ENCODE measurements around the gene ABAT.

DNA sequence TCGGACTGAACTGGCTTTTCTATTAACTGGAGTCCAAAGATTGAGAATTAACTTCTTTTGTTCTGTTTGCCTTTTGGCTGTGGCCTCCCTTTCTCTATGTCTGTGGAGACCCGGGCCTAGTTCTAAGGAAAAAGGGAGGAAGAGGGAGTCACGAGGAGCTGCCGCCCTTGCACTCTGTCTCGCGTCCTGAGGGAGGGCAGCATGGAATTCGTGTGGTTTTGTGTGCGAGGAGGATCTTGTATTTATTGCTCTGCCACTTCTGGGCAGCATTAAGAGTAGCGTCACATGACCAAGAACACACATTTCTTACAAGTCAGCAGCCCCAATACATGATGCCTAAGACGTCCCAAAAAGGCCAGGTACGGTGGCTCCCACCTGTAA is 29.3 kb upstream of the ABAT start:
- TF ChIP-seq POLR2AphosphoS5 (IDR thresholded peaks at IDR 0.05; ENCODE audit: low read depth, low read length) (no peak), TAF1 (IDR thresholded peaks at IDR 0.05; ENCODE audit: borderline replicate concordance, insufficient read depth, low read length) (no peak), SIN3A (IDR thresholded peaks at IDR 0.05; ENCODE audit: borderline replicate concordance, insufficient read depth, low read length) (no peak)
- TF ChIP-seq, protein P1, sequence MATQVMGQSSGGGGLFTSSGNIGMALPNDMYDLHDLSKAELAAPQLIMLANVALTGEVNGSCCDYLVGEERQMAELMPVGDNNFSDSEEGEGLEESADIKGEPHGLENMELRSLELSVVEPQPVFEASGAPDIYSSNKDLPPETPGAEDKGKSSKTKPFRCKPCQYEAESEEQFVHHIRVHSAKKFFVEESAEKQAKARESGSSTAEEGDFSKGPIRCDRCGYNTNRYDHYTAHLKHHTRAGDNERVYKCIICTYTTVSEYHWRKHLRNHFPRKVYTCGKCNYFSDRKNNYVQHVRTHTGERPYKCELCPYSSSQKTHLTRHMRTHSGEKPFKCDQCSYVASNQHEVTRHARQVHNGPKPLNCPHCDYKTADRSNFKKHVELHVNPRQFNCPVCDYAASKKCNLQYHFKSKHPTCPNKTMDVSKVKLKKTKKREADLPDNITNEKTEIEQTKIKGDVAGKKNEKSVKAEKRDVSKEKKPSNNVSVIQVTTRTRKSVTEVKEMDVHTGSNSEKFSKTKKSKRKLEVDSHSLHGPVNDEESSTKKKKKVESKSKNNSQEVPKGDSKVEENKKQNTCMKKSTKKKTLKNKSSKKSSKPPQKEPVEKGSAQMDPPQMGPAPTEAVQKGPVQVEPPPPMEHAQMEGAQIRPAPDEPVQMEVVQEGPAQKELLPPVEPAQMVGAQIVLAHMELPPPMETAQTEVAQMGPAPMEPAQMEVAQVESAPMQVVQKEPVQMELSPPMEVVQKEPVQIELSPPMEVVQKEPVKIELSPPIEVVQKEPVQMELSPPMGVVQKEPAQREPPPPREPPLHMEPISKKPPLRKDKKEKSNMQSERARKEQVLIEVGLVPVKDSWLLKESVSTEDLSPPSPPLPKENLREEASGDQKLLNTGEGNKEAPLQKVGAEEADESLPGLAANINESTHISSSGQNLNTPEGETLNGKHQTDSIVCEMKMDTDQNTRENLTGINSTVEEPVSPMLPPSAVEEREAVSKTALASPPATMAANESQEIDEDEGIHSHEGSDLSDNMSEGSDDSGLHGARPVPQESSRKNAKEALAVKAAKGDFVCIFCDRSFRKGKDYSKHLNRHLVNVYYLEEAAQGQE (IDR thresholded peaks at IDR 0.05; ENCODE audit: insufficient read depth in 1 of 2, low read depth in 2 of 2, low read length in 2 of 2), result no peak

Measured in PFSK-1 (cell line).